Heart right ventricle (tissue), 16 donors: ENCODE measurements around the gene ACVR2B. TPM values are rescaled to one million over a fixed set of nuclear protein-coding genes. Genes with fewer than 3 reads are reported as not detected.

Source experiments
- ATAC-seq, 8 donors: fragments of 200-7000 bp; cut with Tn5 transposase; one replicate each; pipeline ENCODE4 v1.9.1; 2020; ENCODE audit warnings: mild to moderate bottlenecking in 8 of 8, moderate library complexity in 8 of 8, moderate number of reproducible peaks in 1 of 8
- DNase-seq, 2 donors: peaks; one replicate each; pipeline ENCODE4 v3.0.0-alpha.2; 2020
- H3K27ac ChIP-seq, 10 donors: fragments of 200-600 bp; sonication (generic) in 2 of 10; one replicate each; pipeline versions ENCODE4 v1.5.0 to v1.8.0; 2020 to 2022; ENCODE audit warnings: mild to moderate bottlenecking in 3 of 10
- H3K27me3 ChIP-seq, 7 donors: fragments of 200-600 bp; one replicate each; pipeline ENCODE4 v1.8.0; 2021 to 2022; ENCODE audit warnings: mild to moderate bottlenecking in 2 of 7
- H3K36me3 ChIP-seq, 9 donors: fragments of 200-600 bp; sonication (generic) in 1 of 9; one replicate each; pipeline versions ENCODE4 v1.5.0 to v1.8.0; 2020 to 2022; ENCODE audit warnings: mild to moderate bottlenecking in 2 of 9
- H3K4me1 ChIP-seq, 9 donors: fragments of 200-600 bp; sonication (generic) in 1 of 9; one replicate each; pipeline versions ENCODE4 v1.5.0 to v1.8.0; 2020 to 2022; ENCODE audit warnings: mild to moderate bottlenecking in 4 of 9
- H3K4me3 ChIP-seq, 10 donors: fragments of 200-600 bp; sonication (generic) in 2 of 10; one replicate each; pipeline versions ENCODE4 v1.5.0 to v1.8.0; 2020 to 2022; ENCODE audit warnings: mild to moderate bottlenecking in 7 of 10, moderate library complexity in 2 of 10
- H3K9me3 ChIP-seq, 11 donors: fragments of 200-600 bp in 10 of 11; sonication (generic) in 2 of 11; one replicate each; pipeline versions ENCODE4 v1.5.0 to v1.8.0; 2013 to 2022; ENCODE audit warnings: mild to moderate bottlenecking in 2 of 11, control low read depth in 1 of 11, moderate library complexity in 1 of 11
- WGBS, 2 donors: extraction: QIAGEN DNeasy Blood & Tissue Kit; methylation state at CpG; one replicate each; pipeline ENCODE4 v1.1.7; 2013; ENCODE audit warnings: inconsistent platforms in 1 of 2; 5-methylcytosine and 5-hydroxymethylcytosine counted together
- intact Hi-C, 10 donors: fragments of 100-400 bp; cut with DNase I; formaldehyde crosslinking; loops; one replicate each; pipeline versions ENCODE4 v1.11.1 to v1.14.2; 2022
- polyA plus RNA-seq, 2 donors: library from polyadenylated mRNA; stranded (reverse); fragments of 200-250 nt; gene quantifications; one replicate each; pipeline ENCODE4 v1.2.3, GENCODE V29; 2013
- total RNA-seq, 10 donors: library from RNA; stranded (reverse); fragmentation: NEBNext Ultra II Directional in 3 of 10; extraction: Animal tissue kit (Norgen Biotek cat#: 25700) in 3 of 10; gene quantifications; one replicate each; pipeline versions ENCODE4 v1.2.1 to v1.2.4, GENCODE V29; 2021 to 2023
- TF ChIP-seq, protein P1 (sequence below), 9 donors: fragments of 200-600 bp; sonication (generic) in 2 of 9; IDR thresholded peaks; one replicate each; pipeline versions ENCODE4 v1.5.0 to v1.8.0; 2021 to 2022; ENCODE audit warnings: antibody characterized with exemption in 9 of 9, mild to moderate bottlenecking in 5 of 9, moderate library complexity in 1 of 9
- donor health status: Arrhythmogenic right ventricular cardiomyopathy.
- donor health status: ischemic (EF 13 %, LVEDD 7.1; RV severe dilation, severe dysfunction).
- donor health status: healthy with polysubstance abuse.
- donor health status: DM: no; HTN: yes; CAD: no.
- donor health status: DM: no; HTN: no; CAD: no.
- donor health status: ischemic (EF 25% LVEDD 6.9; RV normal size, moderate dysfunction).
- donor health status: ischemic (EF 25% LVEDD 5.7; RV mildly dilated, moderate dysfunction).
- donor health status: healthy.
- donor health status: DM: yes; HTN: yes; CAD: no.
- donor health status: Ischemic cardiomyopathy.
- donor health status: ischemic (EF 35%, LVEDD 5.7; RV mildly dilated, moderate dysfunction).
- donor health status: nonischemic (EF 11% LVEDD 7.7; RV severe dilation, severe dysfunction).
- donor health status: DM: yes; HTN: yes; CAD: no.
- donor health status: PGD.
- donor health status: ischemic (EF 29% LVEDD 5.4; RV normal size, mild dysfunction).
- donor health status: nonischemic (EF 23%, LVEDD 6.1; RV moderate dilation, normal function).

The ACVR2B gene
- total and polyA plus RNA-seq, 12 donors, result 0.43 to 7.6 (median 6.1) TPM

DNA sequence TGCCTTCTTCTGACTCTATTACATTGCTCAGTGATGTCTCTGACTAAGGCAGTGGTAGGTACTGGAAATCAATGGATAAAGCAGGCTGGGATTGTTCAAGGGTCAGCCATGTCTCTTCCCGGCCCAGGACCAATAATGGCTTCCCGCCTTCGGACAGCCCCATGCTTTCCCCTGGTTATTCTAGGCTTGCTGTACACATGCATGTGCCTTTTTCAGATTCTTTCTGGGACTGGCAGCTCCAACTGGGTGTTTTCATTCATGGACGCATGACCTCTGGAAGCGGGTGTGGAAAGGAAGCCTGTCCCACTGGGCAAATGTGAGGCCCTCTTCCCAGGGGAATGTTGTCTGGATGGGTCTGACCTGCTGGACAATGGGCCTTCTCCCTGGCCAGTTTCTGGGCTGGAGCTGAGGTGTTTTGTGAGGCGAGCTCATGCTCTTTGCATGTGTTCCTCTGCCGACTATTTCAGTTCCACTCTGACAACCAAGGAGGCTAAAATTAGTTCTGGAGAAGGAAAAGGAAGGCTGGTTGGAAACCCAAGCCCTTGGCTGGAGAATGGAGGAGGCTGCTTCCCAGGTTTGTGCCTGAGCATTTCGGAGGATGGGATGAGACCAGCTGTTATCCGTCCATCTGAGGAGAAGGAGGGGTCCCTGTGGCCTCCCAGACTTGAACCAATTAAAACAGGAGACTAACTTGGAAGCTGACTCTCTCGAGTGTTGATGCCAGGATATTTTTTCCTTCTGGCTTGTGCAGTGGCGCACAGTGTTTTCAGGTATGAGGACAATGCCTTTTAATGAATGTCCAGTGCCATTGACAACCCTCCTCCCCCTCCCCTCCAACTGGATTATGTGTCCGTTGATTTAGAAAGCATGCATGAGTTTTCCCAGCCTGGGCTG is 6.9 kb downstream of the ACVR2B start:
- H3K27ac ChIP-seq, result peak overlapping the region in 8 of 10 donors; percentile 5 to 76 (median 30)
- peaks cover 27 to 63% (median 44%) of the 10 kb centered on the region in 9 donors for H3K4me1 ChIP-seq
- no peaks in the 10 kb centered on the region for H3K36me3 ChIP-seq
- intact Hi-C loops, result no loop called here
- DNase-seq, result no peak
- WGBS, 2 donors, result 29 to 36% methylated on average over 12 of the region's 12 CpGs
- H3K27me3 ChIP-seq, result peaks cover 0 to 6% (median 0%) of the 10 kb centered on the region in 7 donors
- no peak overlapping the region for H3K4me3 ChIP-seq
- H3K9me3 ChIP-seq, result no peaks in the 10 kb centered on the region
- peak in 7 of 8 donors; percentile 7 to 50 (median 27) for ATAC-seq
- TF ChIP-seq, protein P1, sequence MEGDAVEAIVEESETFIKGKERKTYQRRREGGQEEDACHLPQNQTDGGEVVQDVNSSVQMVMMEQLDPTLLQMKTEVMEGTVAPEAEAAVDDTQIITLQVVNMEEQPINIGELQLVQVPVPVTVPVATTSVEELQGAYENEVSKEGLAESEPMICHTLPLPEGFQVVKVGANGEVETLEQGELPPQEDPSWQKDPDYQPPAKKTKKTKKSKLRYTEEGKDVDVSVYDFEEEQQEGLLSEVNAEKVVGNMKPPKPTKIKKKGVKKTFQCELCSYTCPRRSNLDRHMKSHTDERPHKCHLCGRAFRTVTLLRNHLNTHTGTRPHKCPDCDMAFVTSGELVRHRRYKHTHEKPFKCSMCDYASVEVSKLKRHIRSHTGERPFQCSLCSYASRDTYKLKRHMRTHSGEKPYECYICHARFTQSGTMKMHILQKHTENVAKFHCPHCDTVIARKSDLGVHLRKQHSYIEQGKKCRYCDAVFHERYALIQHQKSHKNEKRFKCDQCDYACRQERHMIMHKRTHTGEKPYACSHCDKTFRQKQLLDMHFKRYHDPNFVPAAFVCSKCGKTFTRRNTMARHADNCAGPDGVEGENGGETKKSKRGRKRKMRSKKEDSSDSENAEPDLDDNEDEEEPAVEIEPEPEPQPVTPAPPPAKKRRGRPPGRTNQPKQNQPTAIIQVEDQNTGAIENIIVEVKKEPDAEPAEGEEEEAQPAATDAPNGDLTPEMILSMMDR (IDR thresholded peaks at IDR 0.05), result no peak

DNA sequence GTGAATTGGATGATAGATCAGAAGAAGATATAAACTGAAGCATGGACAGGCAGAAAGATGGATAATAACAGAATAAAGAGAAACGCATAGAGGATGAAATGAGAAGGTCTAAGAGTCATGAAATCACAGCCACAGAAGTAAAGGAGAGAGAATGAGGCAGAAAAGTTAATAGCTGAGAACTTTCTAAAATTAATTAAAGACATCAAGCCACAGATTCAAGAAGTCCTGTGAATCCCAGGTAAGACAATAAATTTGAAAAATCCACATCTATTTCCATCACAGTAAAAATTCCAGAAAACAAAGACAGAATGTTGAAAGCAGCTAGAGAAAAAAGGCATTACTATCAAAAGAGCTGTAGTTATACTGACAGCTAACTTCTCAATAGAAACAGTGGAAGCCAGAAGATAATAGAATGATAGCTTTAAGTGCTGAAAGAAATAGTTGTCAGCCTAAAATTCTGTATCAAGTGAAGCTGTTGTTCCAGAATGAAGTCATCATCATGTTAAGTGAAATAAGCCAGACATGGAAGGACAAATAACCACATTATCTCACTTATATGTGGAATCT is 12.0 kb downstream of the ACVR2B start:
- ATAC-seq, result no peak
- WGBS, 2 donors, result 95 to 100% methylated on average over 1 of the region's 1 CpG
- DNase-seq, result no peak
- no peak overlapping the region for H3K27ac ChIP-seq
- H3K9me3 ChIP-seq, result peaks cover 0 to 21% (median 9%) of the 10 kb centered on the region in 11 donors
- no peaks in the 10 kb centered on the region for H3K36me3 ChIP-seq
- intact Hi-C loops, result no loop called here
- H3K4me1 ChIP-seq, result peaks cover 6 to 16% (median 9%) of the 10 kb centered on the region in 9 donors
- no peaks in the 10 kb centered on the region for H3K27me3 ChIP-seq
- H3K4me3 ChIP-seq, result no peak overlapping the region
- TF ChIP-seq, protein P1 (IDR thresholded peaks at IDR 0.05), result no peak

DNA sequence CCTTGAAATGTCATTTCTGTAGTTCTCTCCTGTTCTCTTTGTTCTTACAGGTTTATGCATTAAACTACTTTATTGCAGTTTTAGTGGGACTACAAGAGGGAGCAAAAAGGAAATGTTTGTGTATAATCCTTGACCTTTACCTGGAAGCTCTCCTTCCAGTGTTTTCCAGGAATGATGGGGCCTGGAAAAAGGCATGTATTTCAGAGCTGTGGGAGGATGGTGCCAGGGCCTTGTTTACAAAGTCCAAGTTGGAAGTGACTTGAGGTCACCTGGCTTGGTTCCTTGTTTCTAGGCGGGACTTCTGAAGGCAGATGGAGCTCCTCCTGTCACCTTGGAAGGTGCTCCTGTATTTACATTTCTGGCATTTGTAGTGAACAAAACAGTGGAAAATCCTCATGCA is 15.1 kb downstream of the ACVR2B start:
- Histone ChIP-seq H3K27ac (no peak overlapping the region), H3K4me1 (peaks cover 0 to 22% (median 11%) of the 10 kb centered on the region in 9 donors), H3K36me3 (no peaks in the 10 kb centered on the region), H3K4me3 (no peak overlapping the region), H3K9me3 (peaks cover 0 to 21% (median 9%) of the 10 kb centered on the region in 11 donors), H3K27me3 (no peaks in the 10 kb centered on the region)
- TF ChIP-seq, protein P1 (IDR thresholded peaks at IDR 0.05), result no peak
- DNase-seq (no peak), ATAC-seq (no peak)
- 51 to 54% methylated on average over 1 of the region's 1 CpG for WGBS, 2 donors
- intact Hi-C loops, result no loop called here

GRCh38 chr3:38469852-38470251 is 16.2 kb downstream of the ACVR2B start:
- TF ChIP-seq, protein P1 (IDR thresholded peaks at IDR 0.05), result no peak
- Histone ChIP-seq H3K4me1 (peaks cover 0 to 30% (median 12%) of the 10 kb centered on the region in 9 donors), H3K36me3 (no peaks in the 10 kb centered on the region), H3K27me3 (no peaks in the 10 kb centered on the region), H3K27ac (no peak overlapping the region), H3K4me3 (no peak overlapping the region), H3K9me3 (peaks cover 0 to 21% (median 9%) of the 10 kb centered on the region in 11 donors)
- ATAC-seq, result no peak
- DNase-seq, result no peak
- WGBS, 2 donors, result 96 to 99% methylated on average over 1 of the region's 1 CpG
- intact Hi-C loops, result loop anchor here in 4 of 10 donors (10.0 kb wide), 3 partner anchors 345 to 465 kb away; no protein-coding TSS in a partner anchor
